GM18508 (cell line): ENCODE data around the gene UGT2B7.
"Not testable (repeated sequence)": the region's sequence is repeated elsewhere in the genome, so short reads cannot be mapped to it uniquely, and the experiment has no call there.

Experiments used
- ATAC-seq: cut with Tn5 transposase; IDR thresholded peaks from one replicate; pipeline ENCODE4 v1.9.1; 2021; ENCODE audit warnings: moderate number of reproducible peaks; ENCODE audit not compliant: insufficient read depth, unreplicated experiment

Gene UGT2B7

DNA sequence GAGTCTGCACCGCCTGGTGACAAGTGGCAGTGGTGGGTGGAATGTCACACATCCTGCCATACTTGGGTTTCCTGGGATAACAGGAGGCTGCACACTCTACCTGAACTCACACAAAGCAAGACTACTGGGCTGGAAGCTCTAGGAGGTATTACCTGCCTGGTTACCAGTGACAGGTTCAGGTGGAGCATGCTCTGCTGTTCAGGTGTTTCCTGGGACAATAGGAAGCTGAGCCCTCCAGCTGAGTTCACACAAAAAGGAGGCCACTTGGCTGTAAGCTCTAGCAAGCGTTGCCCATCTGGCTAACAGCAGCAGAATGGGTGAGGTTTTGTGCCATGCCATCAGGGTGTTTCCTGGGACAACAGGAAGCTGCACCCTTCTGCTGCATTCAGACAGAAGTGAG, 17.4 kb upstream of the UGT2B7 start:
- ATAC-seq: no peak

DNA sequence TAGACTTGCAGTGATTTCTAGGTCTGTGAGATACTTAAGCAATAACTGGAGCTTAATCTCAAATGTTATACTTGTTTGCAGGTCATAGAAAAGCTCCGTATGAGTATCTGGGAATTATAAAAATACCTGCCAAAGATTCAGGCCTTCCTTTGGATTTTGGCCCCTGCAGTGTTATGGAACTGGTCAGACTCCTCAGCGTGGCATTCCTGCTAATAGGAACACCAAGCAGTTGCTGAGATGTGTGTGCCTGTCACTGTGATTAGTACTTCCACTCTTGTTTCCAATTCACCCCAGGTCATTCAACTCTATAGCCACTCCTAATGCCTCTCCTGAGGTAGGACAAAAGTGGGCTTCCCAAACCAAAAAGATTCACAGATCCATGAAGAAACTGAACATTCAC, 7.8 kb upstream of the UGT2B7 start:
- ATAC-seq: no peak

DNA sequence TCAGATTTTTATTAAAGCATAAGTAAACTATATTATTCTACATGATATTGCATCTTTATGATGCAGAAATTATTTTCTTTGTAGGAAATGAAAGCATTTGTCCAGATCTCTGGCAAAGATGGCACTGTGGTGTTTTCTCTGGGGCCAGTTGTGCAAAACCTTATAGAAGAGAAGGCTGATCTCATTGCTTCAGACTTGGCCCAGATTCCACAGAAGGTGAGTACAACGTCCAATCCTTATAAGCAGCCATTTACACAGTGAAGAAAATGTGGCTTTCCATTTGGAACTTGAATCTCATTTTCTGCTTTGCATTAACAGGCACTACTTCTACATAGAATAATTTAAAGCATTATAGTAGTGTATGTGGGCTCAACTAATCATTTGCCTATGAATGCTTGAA, 6.9 kb upstream of the UGT2B7 start:
- ATAC-seq: no peak

DNA sequence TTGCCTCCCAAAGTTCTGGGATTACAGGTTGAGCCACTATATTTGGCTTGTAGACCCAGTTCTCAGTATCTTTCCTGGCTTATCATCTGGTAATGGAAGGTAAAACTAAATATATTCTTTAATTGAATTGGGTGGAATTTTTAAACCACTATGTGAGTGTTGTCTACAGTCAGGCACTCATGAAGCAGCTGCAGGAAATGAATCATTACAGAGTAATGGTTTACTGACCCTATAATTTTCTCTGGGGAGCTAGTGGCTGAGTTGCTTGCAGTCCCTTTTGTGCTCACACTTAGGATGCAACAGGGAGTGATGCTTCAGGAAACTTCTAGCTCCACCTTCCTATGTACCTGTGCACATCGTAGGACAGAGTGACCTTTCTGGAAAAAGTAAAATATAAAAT, 4.1 kb upstream of the UGT2B7 start:
- ATAC-seq: no peak

DNA sequence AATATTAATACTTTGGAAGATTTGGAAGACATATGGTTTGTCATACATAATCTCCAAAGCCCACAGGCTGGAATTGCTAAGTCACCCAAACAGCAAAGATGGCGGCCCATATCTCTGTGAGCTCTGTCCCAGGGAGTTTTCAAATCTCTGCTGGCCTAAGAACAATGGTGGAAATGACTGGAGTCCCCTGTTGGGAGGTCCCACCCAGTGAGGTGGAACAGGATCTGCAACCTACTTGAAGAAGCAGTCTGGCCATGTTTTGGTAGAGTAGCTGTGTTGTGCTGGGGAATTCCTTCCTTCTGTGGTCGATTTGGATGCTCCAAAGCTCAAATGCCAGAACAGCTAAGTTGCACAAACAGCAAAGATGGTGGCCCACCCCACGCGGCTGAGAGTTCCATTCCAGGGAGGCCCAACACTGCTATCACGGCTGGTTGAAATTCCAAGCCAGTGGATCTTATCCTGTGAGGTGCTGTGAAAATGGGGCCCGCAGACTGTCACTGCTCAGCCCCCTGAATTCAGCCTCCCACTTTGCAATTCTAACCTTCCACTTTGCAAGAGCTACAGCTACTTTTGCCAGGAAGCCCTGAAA, 3.2 kb upstream of the UGT2B7 start:
- no peak for ATAC-seq

DNA sequence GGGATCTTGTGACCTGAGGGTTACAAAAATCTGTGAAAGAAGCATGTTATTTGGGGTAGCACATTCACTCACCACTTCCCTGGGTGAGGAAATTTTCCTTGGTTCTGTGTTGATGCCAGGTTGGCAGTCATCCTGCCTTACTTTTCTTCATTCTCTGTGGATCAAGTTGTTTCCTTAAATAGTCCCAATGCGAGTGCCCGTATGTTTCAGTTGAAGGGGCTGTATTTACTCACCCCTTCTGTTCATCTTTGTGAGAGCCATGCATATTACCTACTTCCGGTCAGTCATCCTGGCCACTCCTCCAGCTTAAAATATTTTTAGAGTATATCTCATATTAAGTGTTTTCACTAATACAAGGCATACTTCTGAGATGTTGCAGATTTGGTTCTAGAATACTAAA, 2.6 kb upstream of the UGT2B7 start:
- no peak for ATAC-seq

DNA sequence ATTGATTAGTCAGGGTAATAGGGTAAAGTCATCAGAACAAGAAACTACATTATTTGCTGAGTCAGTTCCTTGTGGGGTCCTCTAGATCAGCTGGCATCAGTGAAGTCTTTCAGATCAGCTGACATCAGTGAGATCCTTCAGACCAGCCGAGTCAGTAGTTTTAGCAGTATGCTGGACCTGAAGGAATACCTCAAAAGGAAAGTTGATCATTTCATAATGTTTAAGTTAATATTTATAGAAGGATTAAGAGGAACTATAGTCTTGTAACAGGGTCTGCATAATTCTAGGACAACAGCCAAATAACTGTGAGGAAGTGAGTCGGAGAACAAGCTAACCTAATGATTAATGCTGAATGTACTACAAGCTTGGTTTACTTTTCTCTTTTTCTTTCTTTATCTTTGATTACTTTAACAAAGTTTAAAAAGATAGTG, 958 bp upstream of the UGT2B7 start:
- no peak for ATAC-seq

DNA sequence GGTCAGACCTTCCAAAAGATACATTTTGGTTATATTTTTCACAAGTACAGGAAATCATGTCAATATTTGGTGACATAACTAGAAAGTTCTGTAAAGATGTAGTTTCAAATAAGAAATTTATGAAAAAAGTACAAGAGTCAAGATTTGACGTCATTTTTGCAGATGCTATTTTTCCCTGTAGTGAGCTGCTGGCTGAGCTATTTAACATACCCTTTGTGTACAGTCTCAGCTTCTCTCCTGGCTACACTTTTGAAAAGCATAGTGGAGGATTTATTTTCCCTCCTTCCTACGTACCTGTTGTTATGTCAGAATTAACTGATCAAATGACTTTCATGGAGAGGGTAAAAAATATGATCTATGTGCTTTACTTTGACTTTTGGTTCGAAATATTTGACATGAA, 536 bp downstream of the UGT2B7 start:
- no peak for ATAC-seq

DNA sequence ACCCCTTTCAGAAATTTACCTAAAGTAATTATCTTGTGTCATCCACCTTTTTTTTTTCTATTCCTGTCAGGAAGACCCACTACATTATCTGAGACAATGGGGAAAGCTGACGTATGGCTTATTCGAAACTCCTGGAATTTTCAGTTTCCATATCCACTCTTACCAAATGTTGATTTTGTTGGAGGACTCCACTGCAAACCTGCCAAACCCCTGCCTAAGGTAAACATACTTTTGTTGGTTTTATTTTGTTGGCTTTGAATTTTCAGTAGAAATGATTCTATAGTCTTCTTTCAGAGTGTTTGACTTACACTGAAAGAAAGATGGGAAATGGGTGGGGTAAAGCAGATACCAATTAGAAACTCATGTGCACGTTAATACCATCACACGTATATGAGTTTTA, 2.2 kb downstream of the UGT2B7 start:
- no peak for ATAC-seq

DNA sequence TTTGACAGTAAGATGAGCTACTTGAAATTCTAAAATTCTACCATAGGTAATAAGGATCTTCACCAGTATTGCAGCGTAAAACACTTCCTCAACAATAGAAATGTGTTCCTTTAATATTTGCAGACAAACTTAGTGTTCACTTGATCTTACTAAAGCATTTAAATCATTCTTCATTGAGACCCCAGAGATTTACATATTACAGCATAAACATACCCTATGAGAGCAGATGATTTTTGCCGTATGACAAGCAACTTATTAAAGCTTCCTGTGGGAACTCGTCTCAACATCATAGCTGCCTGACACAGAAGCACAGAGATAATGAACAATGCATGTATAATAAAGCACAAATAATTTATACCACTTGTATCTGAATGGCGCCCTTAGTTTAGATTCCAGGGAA, 3.6 kb downstream of the UGT2B7 start:
- ATAC-seq: no peak

DNA sequence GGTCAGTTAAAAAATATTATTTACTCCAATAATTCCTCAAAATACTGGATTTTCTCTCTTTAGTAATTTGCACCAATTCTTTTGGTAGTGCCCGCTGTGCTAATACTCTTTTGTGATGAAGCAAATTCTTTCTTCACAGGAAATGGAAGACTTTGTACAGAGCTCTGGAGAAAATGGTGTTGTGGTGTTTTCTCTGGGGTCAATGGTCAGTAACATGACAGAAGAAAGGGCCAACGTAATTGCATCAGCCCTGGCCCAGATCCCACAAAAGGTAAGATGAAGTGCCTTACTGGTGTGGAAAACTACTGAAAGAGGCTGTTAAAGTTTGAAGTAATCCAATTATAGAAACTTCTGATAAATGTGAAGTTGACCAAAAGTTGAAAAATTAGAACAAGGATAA, 6.4 kb downstream of the UGT2B7 start:
- not testable (repeated sequence) for ATAC-seq

DNA sequence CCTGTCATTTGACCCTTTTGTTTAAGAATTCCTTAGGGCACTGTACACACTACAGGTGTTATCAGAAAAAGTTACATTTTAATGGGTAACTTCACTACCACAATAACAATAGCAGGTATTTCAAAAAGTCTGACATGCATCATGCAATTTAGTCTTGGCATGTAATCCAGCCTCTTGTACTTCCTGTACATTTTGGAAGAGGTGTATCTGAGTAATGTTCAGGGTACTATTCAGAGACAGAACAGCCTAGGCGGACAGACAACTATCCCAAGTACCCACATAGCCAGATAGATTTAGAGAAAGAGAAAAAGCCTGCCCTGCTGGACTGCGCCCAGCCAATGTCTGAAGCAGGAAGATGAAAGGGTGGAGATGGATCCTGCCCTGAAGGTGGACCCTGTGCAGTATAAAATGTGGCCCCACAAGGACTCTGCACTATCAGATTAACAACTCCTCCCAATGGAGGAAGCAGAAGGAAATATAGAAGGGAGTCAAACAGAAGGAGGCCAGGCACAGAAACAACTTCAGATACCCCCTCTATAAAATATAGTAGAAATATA, 8.5 kb downstream of the UGT2B7 start:
- ATAC-seq: no peak

DNA sequence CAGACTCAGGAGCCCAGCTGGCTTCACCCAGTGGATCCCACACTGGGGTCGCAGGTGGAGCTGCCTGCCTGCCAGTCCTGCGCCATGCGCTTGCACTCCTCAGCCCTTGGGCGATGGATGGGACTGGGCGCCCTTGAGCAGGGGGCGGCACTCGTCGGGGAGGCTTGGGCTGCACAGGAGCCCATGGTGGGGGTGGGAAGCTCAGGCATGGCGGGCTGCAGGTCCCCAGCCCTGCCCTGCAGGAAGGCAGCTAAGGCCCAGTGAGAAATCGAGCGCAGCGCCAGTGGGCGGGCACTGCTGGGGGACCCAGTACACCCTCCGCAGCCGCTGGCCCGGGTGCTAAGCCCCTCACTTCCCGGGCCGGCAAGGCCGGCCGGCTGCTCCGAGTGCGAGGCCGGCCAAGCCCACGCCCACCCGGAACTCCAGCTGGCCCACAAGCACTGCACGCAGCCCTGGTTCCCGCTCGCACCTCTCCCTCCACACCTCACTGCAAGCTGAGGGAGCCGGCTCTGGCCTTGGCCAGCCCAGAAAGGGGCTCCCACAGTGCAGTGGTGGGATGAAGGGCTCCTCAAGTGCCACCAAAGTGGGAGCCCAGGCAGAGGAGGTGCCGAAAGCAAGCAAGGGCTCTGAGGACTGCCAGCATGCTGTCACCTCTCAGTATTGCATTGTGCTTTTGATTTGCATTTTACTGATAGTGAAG, 19.0 kb downstream of the UGT2B7 start:
- ATAC-seq: not testable (repeated sequence)

DNA sequence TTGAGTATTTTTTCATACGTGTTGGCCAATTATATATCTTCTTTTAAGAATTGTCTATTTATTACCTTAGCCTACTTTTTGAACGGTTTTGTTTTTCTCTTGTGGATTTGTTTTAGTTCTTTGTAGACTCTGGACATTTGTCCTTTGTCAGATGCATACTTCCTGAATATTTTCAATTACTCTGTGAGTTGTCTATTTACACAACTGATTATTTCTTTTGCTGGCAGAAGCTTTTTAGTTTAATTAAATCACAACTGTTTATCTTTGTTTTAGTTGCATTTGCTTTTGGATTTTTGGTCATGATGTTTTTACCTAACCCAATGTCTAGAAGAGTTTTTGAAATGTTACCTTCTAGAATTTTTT, 19.6 kb downstream of the UGT2B7 start:
- no peak for ATAC-seq

DNA sequence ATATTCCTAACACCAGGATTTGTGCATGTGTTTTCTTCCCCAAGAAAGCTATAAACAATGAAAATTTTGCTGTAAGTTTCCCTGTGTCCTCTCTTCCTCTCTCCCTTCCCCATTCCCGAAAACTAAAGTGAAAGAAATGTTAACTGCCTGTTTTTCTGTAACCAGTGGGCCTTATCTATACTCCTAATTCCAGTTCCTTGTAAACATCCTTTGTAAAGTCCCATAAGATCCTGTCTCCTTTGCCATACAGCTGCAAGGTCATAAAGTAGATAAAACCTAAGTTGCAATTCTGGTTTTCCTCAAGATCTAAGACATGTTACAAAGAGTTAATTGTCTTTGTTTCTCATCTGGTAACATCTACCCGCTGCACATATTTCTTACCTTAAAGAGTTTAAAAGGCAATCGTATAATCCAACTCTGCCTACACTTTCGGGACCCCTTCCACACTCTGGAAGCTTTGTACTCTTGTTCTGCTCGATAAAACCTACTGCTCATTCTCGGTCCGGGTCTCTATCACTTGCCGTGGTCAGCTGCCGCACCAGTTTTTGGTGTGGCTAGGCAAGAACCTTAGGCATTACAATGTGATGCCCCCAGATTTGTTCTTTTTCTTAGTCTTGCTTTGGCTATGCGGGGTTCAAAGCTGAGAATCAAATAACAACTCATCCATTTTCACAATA, 20.5 kb downstream of the UGT2B7 start:
- no peak for ATAC-seq

DNA sequence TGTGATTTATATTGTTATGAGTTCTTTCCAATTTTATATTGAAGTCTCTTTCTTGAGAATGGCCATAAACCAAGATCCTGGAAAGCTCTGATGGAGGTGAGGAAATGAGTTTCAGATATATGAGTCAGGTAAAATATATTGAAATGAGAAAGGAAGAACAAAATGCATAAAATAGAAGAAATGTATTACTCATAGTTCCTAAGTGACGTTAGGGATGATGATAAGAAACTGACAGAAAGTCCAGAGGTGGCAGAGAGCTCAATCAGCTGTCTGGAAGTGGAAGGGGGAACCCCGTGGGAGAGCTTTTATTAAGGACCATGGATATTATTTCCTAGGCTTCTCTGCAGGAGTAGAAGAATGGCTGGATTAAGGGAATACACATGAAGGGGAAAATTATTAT, 24.6 kb downstream of the UGT2B7 start:
- no peak for ATAC-seq

DNA sequence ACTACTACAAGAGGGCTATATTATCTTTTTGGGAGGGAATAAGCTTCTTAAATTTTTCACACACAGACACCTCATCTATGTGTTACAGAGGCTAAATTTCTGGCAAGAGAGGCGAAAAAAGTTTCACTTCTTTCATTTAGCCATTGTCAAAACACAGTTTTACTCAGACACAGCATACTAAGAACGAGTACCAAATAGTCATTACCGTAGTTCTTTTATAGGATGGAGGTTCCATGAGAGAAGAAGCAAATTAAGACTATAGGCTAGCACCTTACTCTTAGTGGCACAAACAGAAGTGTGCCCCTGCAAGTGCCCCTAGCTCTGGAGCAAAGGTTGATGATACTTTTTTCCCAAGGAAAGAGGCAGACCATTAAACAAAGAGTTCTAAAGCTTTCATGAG, 26.2 kb downstream of the UGT2B7 start:
- ATAC-seq: no peak

DNA sequence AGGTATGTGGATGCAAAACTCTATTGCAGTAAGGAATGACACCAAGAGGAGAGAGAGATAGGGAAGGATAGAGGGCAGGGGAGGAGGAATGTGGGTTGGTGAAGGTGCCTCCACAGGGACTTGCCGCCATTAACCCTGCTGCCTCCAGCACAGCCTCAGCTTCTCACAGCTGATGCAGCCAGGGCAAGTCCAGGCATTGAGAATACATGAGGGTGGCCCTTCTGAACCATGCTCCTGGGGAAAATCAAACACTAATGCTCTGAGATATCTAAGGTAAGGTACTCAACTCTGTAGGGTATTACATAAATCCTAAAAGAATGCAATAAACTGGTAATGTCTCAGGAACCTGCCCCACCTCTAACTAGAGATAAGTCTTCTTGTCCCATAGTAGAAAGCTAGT, 28.7 kb downstream of the UGT2B7 start:
- no peak for ATAC-seq

DNA sequence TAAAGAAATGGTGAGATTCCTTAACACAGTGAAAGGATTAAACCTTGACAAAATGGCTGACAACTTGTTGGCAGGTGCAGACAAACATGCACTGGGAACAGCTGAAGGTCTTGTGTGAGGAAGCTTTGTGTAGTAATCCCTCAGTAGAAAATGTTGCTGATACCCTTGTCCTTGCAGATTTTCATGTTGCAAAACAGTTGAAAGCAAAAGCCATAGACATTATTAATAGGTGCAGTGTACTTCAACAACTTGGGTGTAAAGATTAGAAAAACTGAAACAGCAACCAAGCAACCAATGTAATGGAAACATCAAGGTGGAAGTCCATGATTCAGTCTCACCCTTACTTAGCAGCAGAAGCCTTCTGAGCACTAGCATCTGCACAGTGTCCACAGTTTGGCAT, 29.8 kb downstream of the UGT2B7 start:
- ATAC-seq: no peak

DNA sequence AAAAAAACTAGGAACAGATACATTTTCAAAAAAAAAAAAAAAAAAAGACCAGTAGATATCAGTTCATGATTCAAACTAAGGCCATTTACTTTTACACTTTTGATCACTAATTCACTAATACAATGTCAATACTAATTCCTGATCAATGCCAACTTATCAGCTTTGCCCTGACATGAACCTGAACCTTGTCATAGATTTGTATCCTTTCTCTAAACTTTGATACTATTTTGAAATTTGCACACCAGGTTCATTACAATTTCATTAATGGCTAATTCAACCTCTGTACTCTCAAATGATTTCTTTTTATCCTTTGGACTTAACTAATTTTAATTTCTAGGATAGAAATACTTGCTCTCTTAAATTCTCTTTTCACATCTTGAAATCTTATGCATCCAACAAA, 37.7 kb downstream of the UGT2B7 start:
- no peak for ATAC-seq

DNA sequence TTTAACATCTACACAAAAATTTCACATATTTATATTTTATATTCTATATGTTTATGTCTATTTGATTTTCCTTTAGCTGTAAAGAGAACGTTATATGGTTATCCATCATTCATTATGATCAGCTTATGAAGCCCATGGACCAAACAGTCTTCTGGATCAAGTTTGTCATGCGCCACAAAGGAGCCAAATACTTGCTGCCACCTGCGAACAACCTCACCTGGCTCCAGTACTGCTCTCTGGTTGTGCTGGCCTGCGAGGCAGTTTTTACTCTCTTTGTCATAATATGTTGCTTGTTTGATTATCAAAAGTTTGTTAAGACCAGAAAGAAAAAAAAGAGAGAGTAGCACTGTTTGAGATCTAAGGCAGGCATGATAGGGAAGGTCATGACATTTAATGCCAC, 38.2 kb downstream of the UGT2B7 start:
- no peak for ATAC-seq

DNA sequence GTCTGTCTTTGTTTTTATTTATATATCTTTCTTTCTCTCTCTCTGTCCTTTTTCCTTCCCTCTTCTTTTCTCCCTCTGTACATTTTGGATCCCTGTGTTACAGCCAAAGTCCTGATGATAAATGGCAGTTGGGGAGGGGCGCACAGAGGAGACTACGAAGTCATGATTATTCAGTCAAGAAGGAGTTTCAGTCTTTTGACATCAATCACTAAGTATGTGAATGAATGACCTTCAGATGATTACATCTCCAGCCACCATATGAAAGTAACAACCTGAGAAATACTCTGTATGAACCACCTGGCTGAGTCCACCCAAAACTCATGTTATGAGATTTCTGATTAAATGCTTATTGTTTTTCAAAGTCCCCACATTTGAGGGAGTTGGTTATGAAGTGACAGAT, 45.0 kb downstream of the UGT2B7 start:
- no peak for ATAC-seq
